Measurements from ENCODE around the gene ZNF48.

The ZNF48 gene

GRCh38 chr16:30417529-30418349, 22.5 kb downstream of the ZNF48 start:
- H3K4me3 ChIP-seq (ENCODE audit: low read length), result no peak overlapping the region
- no peak overlapping the region for H3K27ac ChIP-seq (ENCODE audit: low read length)
- H3K4me2 ChIP-seq (ENCODE audit: low read length), result no peak overlapping the region
- peaks cover 29% of the 10 kb centered on the region for H3K36me3 ChIP-seq (replicated peaks; ENCODE audit: low read depth, low read length)
- H3K79me2 ChIP-seq (ENCODE audit: low read length), result peaks cover 36% of the 10 kb centered on the region
- peaks cover 8% of the 10 kb centered on the region; the same call in 1 of the 2 replicates for H4K20me1 ChIP-seq (ENCODE audit: insufficient read depth, low read length)
- TF ChIP-seq, protein P1, sequence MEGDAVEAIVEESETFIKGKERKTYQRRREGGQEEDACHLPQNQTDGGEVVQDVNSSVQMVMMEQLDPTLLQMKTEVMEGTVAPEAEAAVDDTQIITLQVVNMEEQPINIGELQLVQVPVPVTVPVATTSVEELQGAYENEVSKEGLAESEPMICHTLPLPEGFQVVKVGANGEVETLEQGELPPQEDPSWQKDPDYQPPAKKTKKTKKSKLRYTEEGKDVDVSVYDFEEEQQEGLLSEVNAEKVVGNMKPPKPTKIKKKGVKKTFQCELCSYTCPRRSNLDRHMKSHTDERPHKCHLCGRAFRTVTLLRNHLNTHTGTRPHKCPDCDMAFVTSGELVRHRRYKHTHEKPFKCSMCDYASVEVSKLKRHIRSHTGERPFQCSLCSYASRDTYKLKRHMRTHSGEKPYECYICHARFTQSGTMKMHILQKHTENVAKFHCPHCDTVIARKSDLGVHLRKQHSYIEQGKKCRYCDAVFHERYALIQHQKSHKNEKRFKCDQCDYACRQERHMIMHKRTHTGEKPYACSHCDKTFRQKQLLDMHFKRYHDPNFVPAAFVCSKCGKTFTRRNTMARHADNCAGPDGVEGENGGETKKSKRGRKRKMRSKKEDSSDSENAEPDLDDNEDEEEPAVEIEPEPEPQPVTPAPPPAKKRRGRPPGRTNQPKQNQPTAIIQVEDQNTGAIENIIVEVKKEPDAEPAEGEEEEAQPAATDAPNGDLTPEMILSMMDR (IDR thresholded peaks at IDR 0.05; ENCODE audit: low read depth, low read length), result no peak
- TF ChIP-seq EZH2phosphoT487 (IDR thresholded peaks at IDR 0.05; ENCODE audit: low read depth), result no peak
- no peak overlapping the region for H3K9ac ChIP-seq (ENCODE audit: low read length)
- no peaks in the 10 kb centered on the region for H3K9me3 ChIP-seq (ENCODE audit: insufficient read depth, low read length)
- H3K27me3 ChIP-seq (ENCODE audit: low read depth, low read length), result no peaks in the 10 kb centered on the region
- H3K4me1 ChIP-seq (ENCODE audit: low read length), result peaks cover 14% of the 10 kb centered on the region
- no peak overlapping the region for H2AFZ ChIP-seq (ENCODE audit: low read depth, low read length)

DNA sequence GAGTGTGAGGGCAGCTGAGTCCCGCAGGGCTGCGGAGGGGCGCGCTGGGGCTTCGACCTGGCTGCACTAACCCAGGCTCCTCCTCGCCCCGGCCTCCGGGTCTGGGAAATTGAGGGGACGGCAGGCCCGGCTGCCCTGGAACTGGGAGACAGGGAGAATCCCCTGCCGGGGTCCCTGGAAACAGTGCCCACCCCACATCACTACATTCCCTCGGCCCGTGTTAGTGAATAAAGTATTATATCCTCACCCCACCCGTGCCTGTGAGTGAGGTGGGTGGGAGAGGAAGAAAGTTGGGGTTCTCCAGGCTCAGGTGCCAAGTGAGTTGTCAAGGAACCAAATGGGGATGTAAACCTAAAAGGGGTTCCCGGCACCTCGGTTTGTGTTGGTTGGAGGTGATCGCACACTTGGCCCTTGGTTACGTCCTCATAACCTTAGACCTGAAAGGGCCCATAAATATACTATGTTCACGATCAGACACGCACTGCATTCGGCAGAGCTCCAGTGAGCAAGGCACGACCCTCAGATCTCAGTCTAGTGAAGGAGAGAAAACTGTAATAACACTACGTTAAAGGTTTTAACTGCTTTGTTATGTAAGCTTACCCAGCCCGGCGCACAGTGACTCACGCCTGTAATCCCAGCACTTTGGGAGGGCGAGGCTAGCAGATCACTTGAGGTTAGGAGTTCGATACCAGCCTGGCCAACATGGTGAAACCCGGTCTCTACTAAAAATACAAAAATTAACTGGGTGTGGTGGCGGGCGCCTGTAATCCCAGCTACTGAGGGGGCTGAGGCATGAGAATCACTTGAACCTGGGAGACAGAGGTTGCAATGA, 23.3 kb downstream of the ZNF48 start:
- no peak for TF ChIP-seq EZH2phosphoT487 (IDR thresholded peaks at IDR 0.05; ENCODE audit: low read depth)
- TF ChIP-seq, protein P1 (IDR thresholded peaks at IDR 0.05; ENCODE audit: low read depth, low read length), result no peak
- Histone ChIP-seq H2AFZ (ENCODE audit: low read depth, low read length) (no peak overlapping the region), H3K4me2 (ENCODE audit: low read length) (no peak overlapping the region), H3K4me1 (ENCODE audit: low read length) (peaks cover 6% of the 10 kb centered on the region), H3K36me3 (replicated peaks; ENCODE audit: low read depth, low read length) (peaks cover 32% of the 10 kb centered on the region), H3K9ac (ENCODE audit: low read length) (no peak overlapping the region), H3K27ac (ENCODE audit: low read length) (no peak overlapping the region), H3K79me2 (ENCODE audit: low read length) (peaks cover 36% of the 10 kb centered on the region), H3K9me3 (ENCODE audit: insufficient read depth, low read length) (no peaks in the 10 kb centered on the region), H4K20me1 (ENCODE audit: insufficient read depth, low read length) (peaks cover 8% of the 10 kb centered on the region; the same call in 1 of the 2 replicates), H3K4me3 (ENCODE audit: low read length) (no peak overlapping the region), H3K27me3 (ENCODE audit: low read depth, low read length) (no peaks in the 10 kb centered on the region)

- Histone ChIP-seq H3K9ac (ENCODE audit: low read length) (no peak overlapping the region), H3K4me2 (ENCODE audit: low read length) (no peak overlapping the region), H2AFZ (ENCODE audit: low read depth, low read length) (no peak overlapping the region), H3K27me3 (ENCODE audit: low read depth, low read length) (no peaks in the 10 kb centered on the region), H3K27ac (ENCODE audit: low read length) (no peak overlapping the region), H3K79me2 (ENCODE audit: low read length) (peaks cover 41% of the 10 kb centered on the region), H3K9me3 (ENCODE audit: insufficient read depth, low read length) (no peaks in the 10 kb centered on the region), H4K20me1 (ENCODE audit: insufficient read depth, low read length) (peaks cover 3% of the 10 kb centered on the region; the same call in 1 of the 2 replicates), H3K4me3 (ENCODE audit: low read length) (no peak overlapping the region), H3K36me3 (replicated peaks; ENCODE audit: low read depth, low read length) (peaks cover 37% of the 10 kb centered on the region), H3K4me1 (ENCODE audit: low read length) (no peaks in the 10 kb centered on the region)
- no peak for TF ChIP-seq EZH2phosphoT487 (IDR thresholded peaks at IDR 0.05; ENCODE audit: low read depth)
- TF ChIP-seq, protein P1 (IDR thresholded peaks at IDR 0.05; ENCODE audit: low read depth, low read length), result no peak
These were observed 25.8 kb downstream of the ZNF48 start for GRCh38 chr16:30421010-30421409.

DNA sequence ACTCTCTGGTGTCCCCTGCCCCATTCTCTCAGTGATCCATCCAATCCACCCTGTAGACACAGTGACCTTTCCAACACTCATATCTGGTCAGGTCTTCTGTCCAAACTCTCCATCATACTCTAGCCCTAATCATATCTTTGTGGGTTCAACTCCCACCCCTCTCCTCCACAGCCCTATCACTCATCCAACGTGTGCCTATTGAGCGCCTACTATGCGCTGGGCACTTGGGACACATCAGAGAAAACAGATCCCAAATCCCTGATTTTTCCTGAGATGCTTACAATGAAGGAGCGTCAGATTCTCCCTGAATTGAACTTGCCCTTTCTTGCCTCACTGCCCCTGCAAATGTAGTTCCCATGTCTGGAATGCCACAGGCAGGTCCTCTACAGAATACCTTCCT, 32.8 kb downstream of the ZNF48 start:
- Histone ChIP-seq H3K4me1 (ENCODE audit: low read length) (peaks cover 13% of the 10 kb centered on the region), H2AFZ (ENCODE audit: low read depth, low read length) (no peak overlapping the region), H3K27ac (ENCODE audit: low read length) (no peak overlapping the region), H3K4me3 (ENCODE audit: low read length) (no peak overlapping the region), H3K36me3 (replicated peaks; ENCODE audit: low read depth, low read length) (peaks cover 28% of the 10 kb centered on the region), H4K20me1 (ENCODE audit: insufficient read depth, low read length) (no peaks in the 10 kb centered on the region), H3K9me3 (ENCODE audit: insufficient read depth, low read length) (no peaks in the 10 kb centered on the region), H3K4me2 (ENCODE audit: low read length) (no peak overlapping the region), H3K9ac (ENCODE audit: low read length) (no peak overlapping the region), H3K27me3 (ENCODE audit: low read depth, low read length) (no peaks in the 10 kb centered on the region), H3K79me2 (ENCODE audit: low read length) (peaks cover 46% of the 10 kb centered on the region)
- TF ChIP-seq EZH2phosphoT487 (IDR thresholded peaks at IDR 0.05; ENCODE audit: low read depth), result no peak
- TF ChIP-seq, protein P1 (IDR thresholded peaks at IDR 0.05; ENCODE audit: low read depth, low read length), result no peak
